HEK293T (cell line): Measurements from ENCODE around the gene CHKA.

Source experiments
- ARNT ChIP-seq: fragments of 450-650 bp; IDR thresholded peaks from 2 replicates; pipeline ENCODE4 v1.6.1; 2017; ENCODE audit warnings: mild to moderate bottlenecking
- BHLHE40 ChIP-seq: fragments of 450-650 bp; IDR thresholded peaks from 2 replicates; pipeline ENCODE4 v1.6.1; 2016; ENCODE audit warnings: mild to moderate bottlenecking, moderate library complexity, borderline replicate concordance
- ELF4 ChIP-seq: fragments of 450-650 bp; IDR thresholded peaks from 2 replicates; pipeline ENCODE4 v1.6.1; 2017; ENCODE audit warnings: antibody characterized with exemption
- FOXA1 ChIP-seq: fragments of 450-650 bp; IDR thresholded peaks from 2 replicates; pipeline ENCODE4 v1.6.1; 2016; ENCODE audit warnings: mild to moderate bottlenecking
- FOXK2 ChIP-seq: fragments of 450-650 bp; IDR thresholded peaks from 2 replicates; pipeline ENCODE4 v1.6.1; 2016; ENCODE audit warnings: mild to moderate bottlenecking
- FOXM1 ChIP-seq: fragments of 450-650 bp; IDR thresholded peaks from 2 replicates; pipeline ENCODE4 v1.6.1; 2017; ENCODE audit warnings: mild to moderate bottlenecking, borderline replicate concordance
- HDGF ChIP-seq: fragments of 450-650 bp; IDR thresholded peaks from 2 replicates; pipeline ENCODE4 v1.6.1; 2017; ENCODE audit warnings: antibody characterized with exemption, borderline replicate concordance
- LEF1 ChIP-seq: fragments of 450-650 bp; IDR thresholded peaks from 2 replicates; pipeline ENCODE4 v1.6.1; 2017; ENCODE audit warnings: mild to moderate bottlenecking, borderline replicate concordance
- NFRKB ChIP-seq: fragments of 450-650 bp; IDR thresholded peaks from 2 replicates; pipeline ENCODE4 v1.6.1; 2016; ENCODE audit warnings: mild to moderate bottlenecking, moderate library complexity
- PKNOX1 ChIP-seq: fragments of 450-650 bp; IDR thresholded peaks from 2 replicates; pipeline ENCODE4 v1.6.1; 2016
- SP1 ChIP-seq: fragments of 450-650 bp; IDR thresholded peaks from 2 replicates; pipeline ENCODE4 v1.6.1; 2017
- SUZ12 ChIP-seq: fragments of 450-650 bp; IDR thresholded peaks from 2 replicates; pipeline ENCODE4 v1.6.1; 2016; ENCODE audit warnings: mild to moderate bottlenecking
- TARDBP ChIP-seq: fragments of 450-650 bp; IDR thresholded peaks from 2 replicates; pipeline ENCODE4 v1.6.1; 2016
- ZNF384 ChIP-seq: fragments of 450-650 bp; IDR thresholded peaks from 2 replicates; pipeline ENCODE4 v1.6.1; 2016

GRCh38 chr11:68040101-68040956, 80.9 kb downstream of the CHKA start:
- TF ChIP-seq NFRKB (no peak), SUZ12 (no peak), PKNOX1 (no peak), ELF4 (no peak), SP1 (no peak), FOXK2 (no peak), HDGF (no peak), ZNF384 (no peak), TARDBP (no peak), FOXM1 (no peak), FOXA1 (no peak), ARNT (no peak), LEF1 (no peak), BHLHE40 (no peak)
